ENCODE results near the gene HNMT. TPM values are rescaled to one million over a fixed set of nuclear protein-coding genes. Genes with fewer than 3 reads are reported as not detected.

HNMT gene
- total and polyA plus RNA-seq, 2 of the 8 experiments (the other 6 are each of a cell fraction or from before 2014, with no cell fraction given), result 1.6 to 3.6 TPM

DNA sequence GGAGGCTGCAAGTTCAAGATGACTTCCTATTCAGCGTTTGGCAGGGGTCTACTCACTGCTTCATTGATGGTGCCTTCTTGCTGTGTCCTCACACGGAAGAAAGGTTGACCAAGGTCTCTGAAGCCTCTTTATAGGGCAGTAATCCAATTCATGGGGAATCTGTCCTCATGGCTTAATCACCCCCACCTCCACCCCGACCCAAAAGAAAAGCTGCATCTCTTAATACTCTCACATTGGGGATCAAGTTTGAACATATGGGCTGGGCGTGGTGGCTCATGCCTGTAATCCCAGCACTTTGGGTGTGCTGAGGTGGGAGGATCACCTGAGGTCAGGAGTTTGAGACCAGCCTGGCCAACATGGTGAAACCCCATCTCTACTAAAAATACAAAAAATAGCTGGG lies 36.4 kb upstream of the HNMT start (continued):
- no peak for TF ChIP-seq EGR1 (IDR thresholded peaks at IDR 0.05; ENCODE audit: borderline replicate concordance, low read depth, low read length)
